DMS114 treated with DMSO at 0.1 percent for 48 hours (cell line): ENCODE measurements around the gene GALNTL6.
"Not testable (repeated sequence)": the region's sequence is repeated elsewhere in the genome, so short reads cannot be mapped to it uniquely, and the experiment has no call there.

Source experiments
- DNase-seq: peaks from one replicate; lab custom pipeline; 2025; ENCODE audit not compliant: unreplicated experiment; lab: John Stamatoyannopoulos, UW

The GALNTL6 gene

DNA sequence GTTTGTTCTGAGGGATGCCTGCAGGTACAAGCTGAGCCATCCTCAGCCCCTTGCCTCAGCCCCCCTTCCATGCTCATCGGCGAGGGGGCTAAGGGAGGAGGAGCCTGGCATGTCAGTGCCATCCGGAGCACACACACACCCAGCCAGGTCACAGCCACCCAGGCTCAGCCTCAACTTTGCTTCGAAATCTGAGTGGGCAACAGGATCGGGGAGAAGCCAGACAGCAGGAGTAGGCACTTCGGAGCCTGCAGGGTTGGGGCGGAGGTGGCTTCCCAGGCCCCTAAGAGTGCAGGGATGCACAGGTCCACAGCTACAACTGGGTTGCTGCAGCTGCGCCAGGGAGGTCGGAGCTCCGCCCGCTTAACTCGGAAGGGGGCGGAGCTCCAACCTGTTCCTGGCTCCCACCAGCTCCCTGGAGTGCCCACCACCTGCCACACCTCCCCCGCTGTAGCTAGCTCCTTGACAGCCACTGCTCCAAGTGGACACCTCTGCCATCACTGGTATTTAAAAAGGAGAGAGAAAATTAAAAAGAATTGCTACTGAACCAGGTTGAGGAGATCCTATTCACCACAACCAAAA is 1162.5 kb downstream of the GALNTL6 start:
- no peak for DNase-seq

- DNase-seq: not testable (repeated sequence)
These were observed 1164.4 kb downstream of the GALNTL6 start for GRCh38 chr4:172977491-172978041.

- no peak for DNase-seq
These were observed 1165.6 kb downstream of the GALNTL6 start for GRCh38 chr4:172978848-172979247.

- DNase-seq: no peak
These were observed 1166.1 kb downstream of the GALNTL6 start for GRCh38 chr4:172979332-172979731.

DNA sequence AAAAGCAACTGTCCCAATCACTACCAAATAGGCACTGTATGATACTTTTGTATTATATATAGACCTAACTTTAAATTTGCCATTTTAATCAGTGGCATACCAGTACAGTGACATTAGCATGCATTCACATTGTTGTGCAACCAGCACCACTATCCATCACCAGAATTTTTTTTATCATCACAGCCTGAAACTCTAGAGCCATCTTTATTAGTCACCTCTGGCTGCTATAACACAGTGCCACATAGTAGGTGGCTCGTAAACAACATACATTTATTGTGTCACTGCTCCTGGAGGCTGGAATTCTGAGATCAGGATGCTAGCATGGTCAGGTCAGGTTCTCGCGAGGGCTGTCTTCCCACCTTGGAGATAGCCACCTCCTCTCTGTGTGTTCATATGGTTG is 1167.0 kb downstream of the GALNTL6 start:
- no peak for DNase-seq

GRCh38 chr4:172982151-172982590 is 1169.0 kb downstream of the GALNTL6 start:
- no peak for DNase-seq

DNA sequence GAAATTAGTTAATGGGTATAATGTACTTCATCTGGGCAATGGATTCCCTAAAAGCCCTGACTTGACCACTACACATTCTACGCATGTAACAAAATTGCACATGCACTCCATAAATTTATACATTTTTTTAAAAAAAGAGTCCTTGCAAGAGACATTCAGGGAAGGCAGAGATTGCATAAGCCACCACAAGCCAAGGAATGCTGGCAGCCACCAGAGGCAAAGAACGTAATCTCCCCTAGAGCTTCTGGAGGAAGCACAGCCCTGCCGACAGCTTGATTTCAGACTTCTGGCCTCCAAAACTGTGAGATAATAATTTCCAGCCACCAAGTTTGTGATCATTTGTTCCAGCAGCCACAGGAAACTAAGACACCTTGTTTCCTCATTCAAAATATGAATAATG is 1169.8 kb downstream of the GALNTL6 start:
- no peak for DNase-seq

GRCh38 chr4:172983631-172984030 is 1170.4 kb downstream of the GALNTL6 start:
- DNase-seq: no peak

GRCh38 chr4:172985552-172985951 is 1172.3 kb downstream of the GALNTL6 start:
- DNase-seq: no peak

- no peak for DNase-seq
These were observed 1172.9 kb downstream of the GALNTL6 start for GRCh38 chr4:172986114-172986513.

DNA sequence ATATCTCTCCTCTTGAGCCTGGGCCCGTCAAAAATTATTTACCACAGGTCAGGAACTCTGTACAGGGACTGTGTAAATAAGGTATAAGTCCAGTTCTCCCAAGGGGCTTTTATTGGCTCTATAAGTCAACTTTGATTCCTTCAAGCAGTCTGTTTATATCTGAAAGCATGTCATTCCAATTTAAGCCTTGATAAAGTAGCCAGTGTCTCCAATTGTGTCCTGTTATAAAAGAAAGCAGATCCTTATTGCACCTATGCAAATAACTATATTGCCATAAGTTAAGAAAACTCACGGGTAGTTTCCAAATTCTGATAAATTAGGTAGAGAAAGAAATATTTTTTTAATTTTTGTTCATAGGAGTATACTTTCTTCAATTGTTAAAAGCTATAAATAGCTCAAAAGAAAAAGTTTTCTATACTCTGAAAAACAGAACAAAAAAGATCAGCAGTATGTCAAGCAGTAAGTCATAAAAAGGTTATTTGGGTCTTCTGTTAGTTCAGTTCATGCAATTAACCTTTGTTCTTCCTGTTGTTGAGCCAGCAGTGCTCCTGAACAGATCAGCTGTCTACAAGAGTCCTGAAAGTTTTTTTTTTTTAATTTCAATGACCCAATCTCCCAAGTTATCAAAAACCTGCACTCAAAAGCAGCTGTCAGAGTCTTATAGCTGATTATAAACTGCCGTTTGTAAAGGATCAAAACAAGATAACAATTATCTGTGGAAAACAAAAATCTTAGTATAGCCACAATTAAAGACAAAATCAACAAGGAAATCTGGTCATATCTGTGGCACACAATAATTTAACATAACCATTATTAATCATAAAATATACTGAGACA is 1177.0 kb downstream of the GALNTL6 start:
- DNase-seq: no peak

DNA sequence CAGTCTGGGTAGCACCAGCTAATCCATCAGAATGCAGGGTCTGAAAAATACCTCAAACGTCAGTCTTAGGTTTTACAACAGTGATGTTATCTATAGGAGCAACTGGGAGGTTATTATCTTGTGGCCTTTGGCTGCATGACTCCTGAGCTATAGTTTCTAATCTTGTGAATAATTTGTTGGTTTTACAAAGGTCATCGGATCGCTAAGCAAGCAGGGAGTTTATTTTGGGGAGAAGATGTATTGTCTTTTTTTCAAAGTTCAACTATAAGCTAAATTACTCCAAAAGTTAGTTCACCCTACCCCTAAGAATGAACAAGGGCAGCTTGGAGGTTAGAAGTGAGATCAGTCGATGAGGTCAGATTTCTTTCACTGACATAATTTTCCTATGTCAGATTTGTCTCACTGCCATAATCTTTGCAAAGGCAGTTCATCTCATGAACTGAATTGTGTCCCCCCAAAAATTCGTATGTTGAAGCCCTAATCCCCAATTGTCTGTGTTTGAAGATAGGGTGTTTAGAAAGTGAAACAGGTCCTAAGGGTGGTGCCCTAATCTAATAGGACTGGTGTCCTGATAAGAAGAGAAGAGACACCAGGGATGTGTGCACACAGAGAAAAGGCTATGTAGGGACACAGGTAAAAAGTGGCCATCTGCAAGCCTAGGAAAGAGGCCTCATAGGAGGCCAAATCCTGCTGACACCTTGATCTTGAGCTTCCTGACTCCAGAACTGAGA is 1179.6 kb downstream of the GALNTL6 start:
- DNase-seq: no peak

GRCh38 chr4:172995161-172995560 is 1182.0 kb downstream of the GALNTL6 start:
- no peak for DNase-seq

GRCh38 chr4:172995704-172996103 is 1182.5 kb downstream of the GALNTL6 start:
- no peak for DNase-seq

- no peak for DNase-seq
These were observed 1183.5 kb downstream of the GALNTL6 start for GRCh38 chr4:172996571-172997216.

DNA sequence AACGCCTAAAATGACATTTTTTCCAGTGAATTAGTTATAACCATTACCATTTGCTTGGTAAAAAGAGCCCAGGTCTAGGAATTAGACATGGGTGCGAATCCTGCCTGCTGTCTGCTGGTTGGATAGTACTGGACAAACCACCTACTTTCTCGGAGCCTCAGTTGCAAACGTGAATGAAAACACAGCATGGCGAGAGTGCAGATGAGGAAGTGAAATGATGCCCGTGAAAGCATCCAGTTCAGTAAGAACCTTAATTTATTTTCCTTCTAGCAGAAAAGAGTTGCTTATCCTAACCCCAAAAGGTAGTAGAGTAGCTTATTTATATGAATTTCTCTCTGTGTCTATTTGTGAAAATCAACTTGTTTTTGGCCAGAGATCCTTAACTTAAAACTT is 1184.0 kb downstream of the GALNTL6 start:
- DNase-seq: no peak

DNA sequence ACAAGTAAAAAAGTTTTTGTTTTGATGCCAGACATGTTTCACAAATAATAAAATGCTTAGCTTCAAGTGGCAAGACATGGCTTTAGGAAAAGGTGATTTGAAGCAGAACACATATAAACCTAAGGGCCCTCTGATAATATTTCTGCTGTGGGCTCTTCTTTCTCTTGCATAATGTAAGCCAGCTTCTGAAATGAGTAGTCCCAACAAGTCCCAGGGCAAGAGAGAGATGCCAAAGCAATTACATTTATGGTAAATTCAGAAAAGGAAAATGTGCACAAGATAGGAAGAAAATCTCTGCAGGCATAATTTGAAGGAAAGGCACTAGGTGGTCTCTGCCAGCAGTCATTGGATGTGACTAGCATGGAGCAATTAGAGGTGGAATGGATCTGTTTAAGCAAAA is 1184.7 kb downstream of the GALNTL6 start:
- no peak for DNase-seq

DNA sequence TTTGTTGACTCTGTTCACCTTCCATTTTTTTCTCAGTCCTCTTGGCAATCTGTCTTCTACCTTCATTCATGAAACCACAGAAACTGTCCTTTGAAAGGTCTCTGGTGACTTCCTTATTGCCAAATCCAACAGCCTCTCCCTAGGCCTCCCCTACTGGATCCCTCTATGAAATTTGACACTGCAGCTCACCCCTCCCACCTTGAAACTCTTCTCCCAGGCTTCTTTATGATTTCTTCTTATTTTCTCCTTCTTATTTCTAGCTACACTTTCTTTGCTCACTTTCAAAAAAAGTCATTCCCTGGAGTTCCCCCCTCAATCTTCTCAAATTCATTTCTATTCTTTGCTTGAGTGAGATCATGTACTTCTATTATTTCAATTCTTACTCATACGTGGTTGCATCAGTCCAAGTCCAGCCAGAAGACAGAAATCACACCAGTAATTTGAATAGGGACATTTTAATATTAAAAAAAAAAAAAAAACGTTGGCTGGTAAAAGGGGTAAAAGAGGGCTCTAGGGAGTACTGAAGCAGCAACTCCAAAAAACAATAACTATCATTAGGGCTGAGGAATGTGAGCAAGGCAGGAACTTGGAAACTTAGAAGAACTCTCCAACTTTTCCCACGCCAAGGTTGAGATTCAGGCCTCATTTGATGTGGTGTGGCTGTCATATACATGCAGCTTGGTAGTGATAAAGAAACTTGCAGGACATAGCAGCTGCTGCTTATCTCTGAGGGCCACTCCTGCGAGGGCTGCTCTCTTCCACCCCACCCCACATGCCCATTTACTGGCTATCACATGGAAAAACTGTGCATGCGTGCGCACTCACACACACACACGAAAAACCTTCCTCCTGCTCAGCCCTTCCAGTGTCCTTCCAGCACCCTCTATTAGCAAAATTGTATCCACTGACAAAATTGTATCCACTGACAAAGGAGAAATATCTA is 1185.6 kb downstream of the GALNTL6 start:
- DNase-seq: no peak

DNA sequence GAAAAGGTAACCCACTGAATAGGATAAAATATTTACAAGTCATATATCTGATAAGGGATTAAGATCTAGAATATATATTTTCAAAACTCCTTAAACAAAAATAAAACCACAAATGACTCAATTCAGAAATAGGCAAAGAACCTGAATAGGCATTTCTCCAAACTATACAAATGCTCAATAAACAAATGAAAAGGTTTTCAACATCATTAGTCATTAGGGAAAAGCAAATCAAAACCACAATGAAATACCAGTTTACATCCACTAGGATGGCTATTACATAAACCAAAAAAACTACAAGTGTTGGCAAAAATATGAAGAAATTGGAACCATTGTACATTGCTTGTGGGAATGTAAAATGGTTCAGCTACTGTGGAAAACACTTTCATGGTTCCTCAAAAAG is 1188.4 kb downstream of the GALNTL6 start:
- no peak for DNase-seq
